NCI-H2196 (cell line): ENCODE results near the gene PALB2.
"Not testable (repeated sequence)": the region's sequence is repeated elsewhere in the genome, so short reads cannot be mapped to it uniquely, and the experiment has no call there.

Source experiments
- DNase-seq: peaks from one replicate; lab custom pipeline; 2025; ENCODE audit not compliant: unreplicated experiment; lab: John Stamatoyannopoulos, UW

The PALB2 gene

DNA sequence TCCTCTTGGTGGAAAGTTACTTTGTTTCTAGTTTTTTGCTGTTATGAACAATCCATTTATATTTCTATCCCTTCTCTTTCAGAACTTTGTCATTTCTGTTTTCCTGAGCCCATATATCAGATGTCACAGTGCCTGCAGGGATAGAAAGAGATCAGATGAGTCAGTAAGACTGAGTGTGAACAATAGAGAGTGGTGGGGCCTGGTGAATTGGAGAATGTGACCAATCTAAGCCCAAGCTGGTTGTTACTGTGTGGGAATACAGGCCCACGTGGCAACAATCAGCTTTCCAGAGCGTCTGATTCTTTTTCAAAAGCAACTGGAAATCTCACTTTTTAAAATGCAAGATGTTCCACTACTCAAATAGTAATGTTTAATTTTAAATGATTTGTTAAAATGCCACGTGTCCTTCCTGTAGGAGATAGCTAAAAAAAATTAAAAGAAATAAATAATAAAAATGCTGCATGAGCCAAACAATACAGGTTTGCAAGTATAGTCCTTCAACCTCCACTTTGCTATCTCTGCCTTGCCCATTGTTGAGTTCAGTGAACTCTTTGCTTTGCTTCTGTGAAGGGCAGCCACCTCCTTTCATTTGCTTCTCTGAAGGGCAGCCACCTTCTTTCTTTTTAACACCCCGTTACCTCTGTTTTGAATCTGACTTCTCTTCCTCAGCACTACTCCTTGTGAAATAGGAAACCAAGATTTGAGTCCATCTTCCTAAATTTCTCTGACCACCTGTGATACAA lies 9.7 kb upstream of the PALB2 start:
- no peak for DNase-seq

DNA sequence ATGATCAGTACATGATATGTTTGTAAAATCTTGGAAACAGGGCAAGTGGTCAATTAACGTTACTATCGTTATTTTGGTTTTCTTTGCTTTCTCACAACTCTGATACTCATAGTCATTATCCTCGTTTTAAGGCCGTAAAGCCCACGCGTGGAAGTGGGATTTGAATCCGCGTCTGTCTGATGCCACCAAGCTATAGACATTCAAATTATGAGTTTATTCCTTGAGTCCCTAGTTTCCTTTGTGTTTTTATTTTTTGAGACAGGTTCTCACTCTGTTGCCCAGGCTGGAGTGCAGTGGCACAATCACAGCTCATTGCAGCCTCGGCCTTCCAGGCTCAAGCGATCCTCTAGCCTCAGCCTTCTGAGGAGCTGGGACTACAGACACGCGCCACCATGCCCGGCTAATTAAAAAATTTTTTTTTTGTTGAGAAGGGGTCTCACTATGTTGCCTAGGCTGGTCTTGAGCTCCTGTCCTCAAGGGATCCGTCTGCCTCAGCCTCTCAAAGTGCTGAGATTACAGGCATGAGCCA lies 1.2 kb upstream of the PALB2 start:
- DNase-seq: no peak

DNA sequence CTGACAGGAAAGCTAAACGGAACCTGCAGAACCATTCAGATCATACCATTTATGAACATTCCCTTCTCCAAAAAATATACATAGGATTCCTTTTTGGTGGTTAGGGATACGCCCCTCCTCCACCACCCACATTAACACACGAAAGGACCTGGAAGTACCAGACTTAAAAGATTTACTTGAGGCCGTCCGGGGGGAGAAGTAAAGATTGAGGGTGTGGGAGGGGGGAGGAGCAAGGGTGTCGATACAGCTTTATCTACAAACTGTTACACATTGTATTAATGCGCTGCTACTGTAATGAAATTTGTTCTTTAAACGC lies 537 bp downstream of the PALB2 start:
- no peak for DNase-seq

GRCh38 chr16:23635958-23636357 lies 5.2 kb downstream of the PALB2 start:
- DNase-seq: no peak

DNA sequence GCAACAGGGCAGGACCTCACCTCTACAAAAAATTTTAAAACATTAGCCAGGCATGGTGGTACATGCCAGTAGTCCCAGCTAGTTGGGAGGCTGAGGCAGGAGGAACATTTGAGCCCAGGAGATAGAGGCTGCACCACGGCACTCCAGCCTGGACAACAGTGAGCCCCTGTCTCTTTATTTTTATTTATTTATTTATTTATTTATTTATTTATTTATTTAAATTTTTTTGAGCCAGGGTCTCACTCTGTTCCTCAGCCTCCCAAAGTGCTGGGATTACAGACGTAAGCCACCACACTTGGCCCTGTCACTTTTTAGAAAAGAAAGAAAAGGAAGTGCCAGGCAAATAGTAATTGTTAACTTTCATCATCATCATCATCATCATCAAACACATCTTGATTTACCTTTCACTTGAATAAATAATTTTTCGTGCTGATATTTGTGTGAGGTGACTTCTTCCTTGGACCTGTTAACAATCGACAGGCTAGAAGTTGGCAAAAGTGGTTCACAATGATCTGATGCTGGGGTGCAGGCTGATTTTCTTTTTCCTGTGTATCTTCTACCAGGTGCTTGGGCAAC lies 6.6 kb downstream of the PALB2 start:
- no peak for DNase-seq

DNA sequence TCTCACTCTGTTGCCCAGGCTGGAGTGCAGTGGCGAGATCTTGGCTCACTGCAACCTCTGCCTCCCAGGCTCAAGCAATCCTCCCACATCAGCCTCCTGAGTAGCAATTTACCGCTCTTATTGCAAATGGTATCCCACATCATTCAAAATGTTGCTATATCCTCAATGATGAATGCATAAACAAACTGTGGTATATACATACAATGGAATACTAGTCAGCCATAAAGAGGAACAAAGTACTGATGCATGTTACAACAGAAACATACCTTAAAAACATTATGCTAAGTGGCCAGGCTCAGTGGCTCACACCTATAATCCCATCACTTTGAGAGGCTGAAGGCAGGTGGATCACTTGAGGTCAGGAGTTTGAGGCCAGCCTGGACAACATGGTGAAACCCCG lies 9.2 kb downstream of the PALB2 start:
- DNase-seq: not testable (repeated sequence)

DNA sequence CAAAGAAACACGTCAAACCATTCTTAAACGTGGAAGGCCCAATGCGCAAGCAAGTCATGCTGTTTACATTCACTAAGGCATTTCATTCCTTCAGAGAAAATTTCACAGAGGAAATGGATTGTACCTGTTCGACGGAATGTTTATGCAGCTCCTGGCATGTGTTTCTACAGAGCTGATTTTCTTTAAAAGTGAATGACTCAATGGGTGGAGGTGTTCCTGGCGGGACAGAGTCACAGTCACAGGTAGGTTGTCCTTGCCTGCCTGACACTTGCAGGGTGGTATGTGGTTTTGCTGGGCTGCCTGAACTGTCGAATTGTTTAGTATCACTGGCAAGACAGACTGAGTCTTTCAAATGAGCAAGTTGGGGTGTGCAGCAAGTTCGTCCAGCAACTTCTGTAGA lies 11.6 kb downstream of the PALB2 start:
- no peak for DNase-seq

DNA sequence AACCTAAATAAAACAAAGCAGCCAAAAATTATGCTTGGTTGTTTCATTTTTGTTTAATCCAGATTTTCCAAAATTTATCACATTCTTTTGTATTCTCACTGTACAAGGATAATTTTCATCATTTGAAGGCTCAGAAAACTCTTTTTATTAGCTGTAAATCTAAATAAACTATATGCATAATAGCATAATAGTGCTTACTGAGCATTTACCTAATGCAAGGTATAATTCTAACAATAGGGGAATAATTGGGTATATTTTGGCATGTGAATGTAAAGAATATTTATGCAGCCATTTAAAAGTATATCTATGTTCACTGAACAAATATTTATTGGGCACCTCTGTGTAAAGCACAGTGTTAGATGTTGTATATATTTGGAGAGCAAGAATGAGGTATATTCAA lies 17.0 kb downstream of the PALB2 start:
- DNase-seq: no peak

GRCh38 chr16:23615805-23616204 lies 25.3 kb downstream of the PALB2 start:
- no peak for DNase-seq

DNA sequence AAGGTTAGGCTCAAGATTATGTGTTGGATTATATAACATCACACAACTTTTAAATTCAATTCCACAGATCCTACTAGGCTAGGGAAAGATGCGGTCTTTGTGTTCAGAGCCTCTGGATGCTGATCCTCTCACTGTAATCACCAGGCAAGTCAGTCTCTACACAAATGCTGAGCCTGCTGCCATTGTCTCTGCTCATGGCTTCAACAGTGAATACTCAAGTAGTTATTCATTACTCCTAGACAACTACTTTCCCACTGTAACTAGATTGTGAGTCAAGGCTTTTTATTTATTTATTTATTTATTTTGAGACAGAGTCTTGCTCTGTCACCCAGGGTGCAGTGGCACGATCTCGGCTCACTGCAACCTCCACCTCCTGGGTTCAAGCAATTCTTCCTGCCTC lies 29.2 kb downstream of the PALB2 start:
- no peak for DNase-seq

DNA sequence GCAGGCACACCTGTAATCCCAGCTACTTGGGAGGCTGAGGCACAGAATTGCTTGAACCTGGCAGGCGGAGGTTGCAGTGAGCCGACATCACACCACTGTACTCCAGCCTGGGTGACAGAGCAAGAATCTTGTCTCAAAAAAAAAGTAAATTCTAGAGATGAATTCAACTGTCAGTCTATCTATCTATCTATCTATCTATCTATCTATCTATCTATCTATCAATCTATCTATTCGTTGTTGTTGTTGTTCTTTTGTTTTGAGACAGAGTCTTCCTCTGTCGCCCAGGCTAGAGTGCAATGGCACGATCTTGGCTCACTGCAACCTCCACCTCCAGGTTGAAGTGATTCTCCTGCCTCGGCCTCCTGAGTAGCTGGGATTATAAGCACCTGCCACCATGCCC lies 30.2 kb downstream of the PALB2 start:
- not testable (repeated sequence) for DNase-seq

DNA sequence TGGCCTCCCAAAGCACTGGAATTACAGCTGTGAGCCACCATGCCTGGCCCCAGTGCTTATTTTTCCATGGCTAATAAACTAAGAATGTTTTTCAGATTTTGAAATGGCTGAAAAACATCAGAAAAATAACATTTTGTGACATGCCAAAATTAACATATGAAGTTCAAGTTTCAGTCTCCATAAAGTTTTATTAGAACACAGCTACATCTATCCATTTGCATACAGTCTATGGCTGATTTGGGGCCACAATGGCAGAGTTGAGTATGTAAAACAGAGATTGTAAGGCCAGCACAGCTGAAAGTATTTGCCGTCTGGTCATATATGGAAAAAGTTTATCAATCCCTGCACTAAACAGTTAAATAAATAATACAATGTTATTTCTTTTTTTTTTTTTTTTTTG lies 31.2 kb downstream of the PALB2 start:
- DNase-seq: no peak

- no peak for DNase-seq
Measured at GRCh38 chr16:23608194-23608593, 32.9 kb downstream of the PALB2 start.

GRCh38 chr16:23607726-23608125 lies 33.4 kb downstream of the PALB2 start:
- DNase-seq: no peak

DNA sequence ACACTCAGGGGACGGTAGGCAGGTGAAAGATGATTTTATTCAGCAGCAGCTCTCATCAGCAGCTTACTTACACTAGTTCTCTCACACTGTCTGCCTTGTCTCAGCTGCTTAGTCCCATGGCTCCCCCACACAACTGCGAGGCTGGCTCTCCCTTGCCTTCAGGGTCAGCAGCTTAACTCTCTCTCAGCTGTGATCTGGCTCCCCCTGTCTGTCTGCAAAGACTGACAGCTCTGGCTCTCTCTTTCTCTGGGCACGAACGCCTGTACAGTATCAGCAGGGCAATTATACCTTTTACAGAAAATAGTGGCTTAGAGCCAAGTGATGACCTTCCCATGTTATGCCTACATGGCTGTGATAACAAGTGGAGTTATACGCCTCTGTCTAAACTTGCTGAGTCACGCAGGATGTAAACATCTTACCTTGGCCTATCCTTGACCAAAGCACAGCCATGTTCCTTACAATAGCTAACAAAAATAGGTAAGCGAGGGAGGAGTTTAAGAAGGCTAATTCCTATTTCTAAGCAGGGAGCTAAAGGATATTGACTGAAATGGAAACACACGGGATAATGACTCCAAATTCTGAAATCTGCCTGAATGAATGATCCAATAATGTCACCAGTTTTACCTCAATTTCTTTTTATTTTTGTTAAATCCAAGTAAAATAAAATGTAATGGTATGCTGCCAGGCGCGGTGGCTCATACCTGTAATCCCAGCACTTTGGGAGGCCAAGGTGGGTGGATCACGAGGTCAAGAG lies 43.9 kb downstream of the PALB2 start:
- no peak for DNase-seq

DNA sequence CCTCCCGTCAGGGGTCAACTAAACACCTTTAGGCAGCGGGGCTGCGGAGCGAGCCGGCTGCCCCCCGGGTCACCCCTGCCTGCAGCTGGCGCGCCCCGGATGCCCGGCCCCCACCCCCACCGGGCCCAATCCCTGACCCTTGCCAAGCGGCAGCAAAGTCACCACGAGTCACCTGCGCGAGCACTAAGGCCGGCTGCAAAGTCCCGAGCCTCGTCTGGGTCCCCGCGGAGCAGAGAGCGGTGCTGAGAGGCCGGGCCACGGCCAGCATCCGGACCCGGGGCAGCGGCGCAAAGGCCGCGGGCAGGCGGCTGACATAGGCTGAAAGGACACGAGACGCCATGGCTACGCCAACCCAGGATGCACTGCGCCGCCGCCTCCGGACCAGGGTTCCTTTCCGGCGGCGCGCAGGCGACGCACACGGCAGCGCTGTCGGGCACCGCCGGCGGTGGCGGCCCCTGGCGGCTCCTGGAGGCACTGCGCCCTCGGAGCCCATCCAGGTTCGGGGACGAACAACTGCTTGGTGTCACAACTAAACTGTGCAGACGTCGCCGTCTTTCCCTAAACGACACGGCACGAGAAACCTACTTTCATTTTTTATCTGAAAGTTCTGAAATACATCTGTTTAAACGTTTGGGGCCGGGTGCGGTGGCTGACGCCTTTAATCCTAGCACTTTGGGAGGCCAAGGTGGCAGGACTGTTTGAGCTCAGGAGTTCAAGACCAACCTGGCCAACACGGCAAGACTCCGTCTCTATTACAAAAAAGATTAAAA lies 45.0 kb downstream of the PALB2 start, which contains the start of gene NDUFAB1:
TSS of gene NDUFAB1 (minus strand) at position 366 of the 770 bp plus-strand sequence. CDS start at position 340, 26 bp downstream.
- peak; percentile 94 for DNase-seq

DNA sequence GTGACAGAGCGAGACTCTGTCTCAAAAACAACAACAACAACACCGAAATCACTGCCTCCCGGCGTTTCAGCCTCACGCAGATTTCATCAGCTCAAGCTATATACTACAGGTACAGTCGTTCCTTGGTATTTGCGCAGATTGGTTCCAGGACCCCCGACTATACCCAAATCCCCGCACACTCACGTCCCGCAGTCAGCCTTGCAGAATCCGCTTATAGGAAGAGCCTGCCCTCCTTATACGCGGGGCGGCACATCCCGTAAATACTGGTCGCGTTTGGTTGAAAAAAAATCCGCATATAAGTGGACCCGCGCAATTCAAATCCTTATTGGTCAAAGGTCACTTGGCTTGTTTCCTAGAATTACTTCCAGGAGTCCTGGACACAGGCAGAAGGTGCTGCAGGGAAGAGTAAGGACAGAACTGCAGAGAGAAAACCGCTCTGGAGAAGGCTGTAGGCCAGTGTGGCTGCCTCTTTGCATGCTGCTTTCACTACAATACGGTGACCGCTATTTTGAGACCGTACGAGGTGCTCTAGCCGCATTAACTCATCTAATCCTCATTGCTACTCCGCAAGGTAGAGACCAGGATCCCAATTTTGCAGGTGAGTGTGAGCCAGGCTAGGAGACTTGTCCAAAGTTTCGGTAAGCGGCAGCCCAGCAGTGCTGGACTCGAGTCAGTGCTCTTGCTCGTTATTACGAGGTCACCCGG lies 45.7 kb downstream of the PALB2 start:
- DNase-seq: no peak

GRCh38 chr16:23594186-23594585 lies 46.9 kb downstream of the PALB2 start:
- no peak for DNase-seq

GRCh38 chr16:23590181-23590580 lies 50.9 kb downstream of the PALB2 start:
- no peak for DNase-seq

DNA sequence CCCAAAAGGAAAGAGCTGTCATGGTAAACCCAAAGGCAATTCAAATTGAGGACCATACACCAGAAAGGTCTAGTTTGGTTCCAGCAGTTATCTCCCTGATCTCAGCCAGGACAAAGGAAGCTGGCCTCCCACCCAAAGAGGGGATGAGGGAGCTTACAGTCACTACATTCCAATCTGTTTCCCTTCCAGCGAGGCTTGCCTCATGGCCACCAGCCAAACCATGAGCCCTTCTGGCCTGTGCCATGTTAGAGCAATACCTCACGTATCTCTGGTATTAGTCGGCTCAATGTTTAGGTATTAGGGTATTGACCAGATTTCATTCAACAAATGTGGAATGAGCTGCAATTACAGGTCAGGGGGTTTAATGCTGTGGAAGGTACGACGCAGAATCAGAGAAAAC lies 53.4 kb downstream of the PALB2 start:
- no peak for DNase-seq
